IMR-90 (cell line): ENCODE results near the gene TACC2.

ENCODE experiments used
- MXI1 ChIP-seq: IDR thresholded peaks from 2 replicates; pipeline ENCODE4 v1.6.1; 2012; ENCODE audit warnings: low read depth, mild to moderate bottlenecking, low read length, moderate library complexity, borderline replicate concordance
- POLR2A ChIP-seq: IDR thresholded peaks from 2 replicates; pipeline ENCODE4 v1.6.1; 2012; ENCODE audit warnings: mild to moderate bottlenecking, low read depth, low read length
- SMC3 ChIP-seq: fragments of 150-350 bp; IDR thresholded peaks from 2 replicates; pipeline ENCODE4 v1.6.1; 2016; ENCODE audit warnings: low read depth, mild to moderate bottlenecking, antibody characterized with exemption, low read length, moderate library complexity
- TF ChIP-seq, protein P1 (sequence below): conservative IDR thresholded peaks from 2 replicates; pipeline ENCODE4 v1.5.1; 2012; ENCODE audit warnings: mild to moderate bottlenecking, low read depth, low read length, improper control_type of control experiment

DNA sequence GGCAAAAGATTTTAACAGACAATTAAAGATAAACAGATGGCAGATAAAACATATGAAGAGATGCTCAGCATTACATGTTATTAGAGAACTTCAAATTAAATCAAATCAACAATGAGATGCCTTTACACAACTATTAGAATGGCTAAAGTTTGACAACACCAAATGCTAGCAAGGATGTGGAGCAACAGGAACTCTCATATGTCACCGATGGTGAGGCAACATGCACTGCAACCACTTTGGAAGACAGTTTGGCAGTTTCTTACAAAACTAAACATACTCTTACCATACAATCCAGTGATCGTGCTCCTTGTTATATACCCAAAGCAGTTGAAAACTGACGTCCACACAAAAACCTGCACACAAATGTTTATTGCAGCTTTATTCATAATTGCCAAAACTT is 47.4 kb upstream of the TACC2 start:
- no peak for TF ChIP-seq POLR2A
- TF ChIP-seq, protein P1, sequence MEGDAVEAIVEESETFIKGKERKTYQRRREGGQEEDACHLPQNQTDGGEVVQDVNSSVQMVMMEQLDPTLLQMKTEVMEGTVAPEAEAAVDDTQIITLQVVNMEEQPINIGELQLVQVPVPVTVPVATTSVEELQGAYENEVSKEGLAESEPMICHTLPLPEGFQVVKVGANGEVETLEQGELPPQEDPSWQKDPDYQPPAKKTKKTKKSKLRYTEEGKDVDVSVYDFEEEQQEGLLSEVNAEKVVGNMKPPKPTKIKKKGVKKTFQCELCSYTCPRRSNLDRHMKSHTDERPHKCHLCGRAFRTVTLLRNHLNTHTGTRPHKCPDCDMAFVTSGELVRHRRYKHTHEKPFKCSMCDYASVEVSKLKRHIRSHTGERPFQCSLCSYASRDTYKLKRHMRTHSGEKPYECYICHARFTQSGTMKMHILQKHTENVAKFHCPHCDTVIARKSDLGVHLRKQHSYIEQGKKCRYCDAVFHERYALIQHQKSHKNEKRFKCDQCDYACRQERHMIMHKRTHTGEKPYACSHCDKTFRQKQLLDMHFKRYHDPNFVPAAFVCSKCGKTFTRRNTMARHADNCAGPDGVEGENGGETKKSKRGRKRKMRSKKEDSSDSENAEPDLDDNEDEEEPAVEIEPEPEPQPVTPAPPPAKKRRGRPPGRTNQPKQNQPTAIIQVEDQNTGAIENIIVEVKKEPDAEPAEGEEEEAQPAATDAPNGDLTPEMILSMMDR: no peak
- no peak for TF ChIP-seq MXI1
- TF ChIP-seq SMC3: no peak
